NCI-H82 (cell line): ENCODE data around the gene ENTPD6.
"Not testable (repeated sequence)": the region's sequence is repeated elsewhere in the genome, so short reads cannot be mapped to it uniquely, and the experiment has no call there.

Source experiments
- DNase-seq: peaks from one replicate; lab custom pipeline; 2025; lab: John Stamatoyannopoulos, UW

ENTPD6 gene

DNA sequence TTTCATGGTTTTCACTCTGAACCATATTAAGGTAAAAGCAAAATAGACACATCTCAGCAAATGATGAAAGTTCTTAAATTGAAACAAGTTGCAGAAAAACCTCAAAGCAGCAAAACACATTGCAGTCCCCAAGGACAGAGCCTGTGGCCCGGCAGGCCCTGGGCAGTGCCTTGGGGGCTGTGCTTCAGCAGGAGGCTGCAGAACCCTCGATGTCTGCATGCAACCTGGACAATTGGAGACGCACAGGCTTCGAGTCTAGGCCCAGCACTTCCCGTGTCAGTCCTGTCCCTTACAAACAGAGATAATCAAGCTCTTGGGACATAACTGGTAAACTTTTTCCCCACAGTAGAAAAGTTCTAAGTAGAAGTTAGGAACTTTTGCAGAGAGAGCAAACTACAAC, 61.6 kb downstream of the ENTPD6 start:
- no peak for DNase-seq

DNA sequence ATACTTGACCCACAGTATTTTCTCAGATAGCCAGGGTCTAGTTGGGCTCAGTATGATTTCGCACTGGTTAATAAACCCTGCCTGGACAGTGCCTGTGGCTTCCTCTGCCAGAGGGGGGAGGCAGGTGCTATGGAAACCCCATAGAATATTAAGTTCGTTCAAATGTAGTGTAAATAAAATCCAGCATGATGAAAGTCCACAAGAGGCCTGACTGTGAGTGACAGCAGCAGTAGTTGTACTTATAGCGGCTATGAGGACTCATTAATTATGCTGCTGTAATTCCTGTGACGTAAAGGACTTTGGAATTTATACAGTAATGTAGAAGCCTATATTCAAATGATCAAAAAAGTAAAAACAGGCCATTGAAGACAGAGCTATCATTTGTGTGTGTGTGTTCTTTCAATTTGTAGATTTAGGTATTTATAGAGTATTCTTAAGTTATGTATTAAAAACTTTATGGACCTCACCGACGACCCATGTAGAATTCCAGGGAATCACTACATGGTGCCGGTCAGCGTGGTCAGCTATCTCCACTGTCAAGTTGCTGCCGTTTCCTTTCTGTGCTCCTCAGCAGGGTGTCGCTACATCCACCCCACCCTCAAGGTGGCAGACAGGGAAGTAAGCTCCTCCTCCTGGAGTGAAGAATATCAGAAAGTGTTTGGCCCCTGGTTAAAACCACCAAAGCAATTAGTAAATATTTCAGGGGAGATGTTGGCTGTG, 62.4 kb downstream of the ENTPD6 start:
- no peak for DNase-seq

DNA sequence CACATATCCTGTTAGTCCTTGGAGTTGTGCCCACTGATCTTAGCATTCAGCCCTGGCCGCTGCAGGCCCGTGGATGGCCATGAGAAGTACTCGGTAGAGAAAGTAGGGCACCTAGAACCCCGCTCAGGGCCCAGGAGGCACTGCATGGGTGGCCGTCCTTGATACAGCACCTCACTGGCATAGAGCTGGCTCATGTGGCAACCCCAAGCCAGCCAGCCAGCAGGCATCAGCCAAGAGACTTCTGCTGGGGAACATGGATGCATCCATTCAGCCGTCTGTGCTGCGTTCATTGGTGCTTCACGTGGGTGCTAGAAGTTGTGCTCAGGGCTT, 62.9 kb downstream of the ENTPD6 start:
- DNase-seq = no peak

DNA sequence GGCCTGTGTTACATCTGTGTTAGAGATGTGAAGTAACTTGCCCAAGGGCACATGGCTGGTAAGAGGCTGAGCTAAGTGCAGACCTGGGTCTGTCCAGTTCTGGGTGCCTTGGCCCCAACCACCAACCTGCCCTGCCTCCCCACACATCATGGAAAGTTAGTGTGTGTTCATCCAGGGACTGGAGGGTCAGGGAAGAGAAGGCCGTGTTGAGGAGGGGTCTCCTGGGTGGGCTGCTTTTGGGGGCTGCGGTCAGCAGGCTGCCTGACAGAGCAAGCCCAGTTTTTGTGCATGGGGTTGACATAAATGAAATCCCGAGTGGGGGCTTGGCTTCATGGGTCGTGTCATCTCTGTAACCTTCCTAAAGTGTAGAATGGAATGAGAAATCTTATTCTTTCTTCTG, 63.3 kb downstream of the ENTPD6 start:
- DNase-seq = no peak

DNA sequence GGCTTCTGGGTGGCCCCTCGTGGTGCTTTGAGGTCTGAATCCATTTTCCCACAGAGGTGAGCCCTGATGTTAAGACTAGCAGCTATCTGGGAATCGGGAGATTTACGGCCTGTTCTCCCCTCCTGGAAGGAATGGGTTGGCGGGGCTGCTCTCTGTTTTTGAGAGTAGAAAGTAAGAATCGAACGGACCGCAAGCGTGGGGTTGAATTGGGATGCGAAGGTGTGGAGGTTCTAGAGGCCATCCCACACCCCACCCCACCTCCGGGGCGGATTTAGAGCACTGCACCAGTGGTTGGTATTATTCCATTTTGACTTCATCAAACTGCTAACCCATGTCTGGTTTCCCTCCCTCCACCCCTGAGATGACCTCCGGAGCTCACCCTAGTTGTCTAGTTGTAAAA, 63.8 kb downstream of the ENTPD6 start:
- no peak for DNase-seq

DNA sequence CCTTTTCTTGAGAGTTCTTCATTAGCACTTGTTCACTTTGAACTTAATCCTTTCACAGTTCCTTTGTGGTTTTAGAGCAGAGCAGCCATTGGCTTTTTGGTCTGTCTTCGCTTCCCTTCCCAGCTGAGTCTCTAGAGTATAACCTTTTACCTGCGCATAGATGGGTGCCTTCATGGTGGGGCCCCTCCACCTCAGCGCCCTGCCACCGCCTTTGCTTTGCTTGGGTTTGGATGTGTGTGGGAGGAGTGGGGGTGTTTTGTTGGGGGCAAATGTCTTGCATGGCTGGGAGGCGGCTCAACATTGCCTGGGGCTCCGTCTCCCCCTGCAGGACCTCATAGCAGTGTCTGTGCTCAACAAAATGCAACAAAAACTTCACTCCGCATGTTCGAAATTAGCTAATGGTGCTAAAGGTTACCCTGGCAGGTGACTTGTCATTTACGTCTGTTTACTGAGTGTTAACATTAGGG, 64.3 kb downstream of the ENTPD6 start:
- DNase-seq = no peak

DNA sequence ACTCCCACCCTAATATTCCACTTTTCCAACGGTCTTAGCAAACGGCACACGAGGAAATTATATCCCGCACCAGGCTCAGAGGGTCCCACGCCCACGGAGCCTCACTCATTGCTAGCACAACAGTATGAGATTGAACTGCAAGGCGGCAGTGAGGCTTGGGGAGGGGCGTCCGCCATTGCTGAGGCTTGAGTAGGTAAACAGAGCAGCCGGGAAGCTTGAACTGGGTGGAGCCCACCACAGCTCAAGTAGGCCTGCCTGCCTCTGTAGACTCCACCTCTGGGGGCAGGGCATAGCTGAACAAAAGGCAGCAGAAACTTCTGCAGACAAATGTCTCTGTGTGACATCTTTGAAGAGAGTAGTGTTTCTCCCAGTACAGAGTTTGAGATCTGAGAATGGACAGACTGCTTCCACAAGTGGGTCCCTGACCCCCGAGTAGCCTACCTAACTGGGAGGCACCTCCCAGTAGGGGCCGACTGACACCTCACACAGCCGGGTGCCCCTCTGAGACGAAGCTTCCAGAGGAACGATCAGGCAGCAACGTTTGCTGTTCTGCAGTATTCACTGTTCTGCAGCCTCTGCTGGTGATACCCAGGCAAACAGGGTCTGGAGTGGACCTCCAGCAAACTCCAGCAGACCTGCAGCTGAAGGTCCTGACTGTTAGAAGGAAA, 65.4 kb downstream of the ENTPD6 start:
- DNase-seq = not testable (repeated sequence)

DNA sequence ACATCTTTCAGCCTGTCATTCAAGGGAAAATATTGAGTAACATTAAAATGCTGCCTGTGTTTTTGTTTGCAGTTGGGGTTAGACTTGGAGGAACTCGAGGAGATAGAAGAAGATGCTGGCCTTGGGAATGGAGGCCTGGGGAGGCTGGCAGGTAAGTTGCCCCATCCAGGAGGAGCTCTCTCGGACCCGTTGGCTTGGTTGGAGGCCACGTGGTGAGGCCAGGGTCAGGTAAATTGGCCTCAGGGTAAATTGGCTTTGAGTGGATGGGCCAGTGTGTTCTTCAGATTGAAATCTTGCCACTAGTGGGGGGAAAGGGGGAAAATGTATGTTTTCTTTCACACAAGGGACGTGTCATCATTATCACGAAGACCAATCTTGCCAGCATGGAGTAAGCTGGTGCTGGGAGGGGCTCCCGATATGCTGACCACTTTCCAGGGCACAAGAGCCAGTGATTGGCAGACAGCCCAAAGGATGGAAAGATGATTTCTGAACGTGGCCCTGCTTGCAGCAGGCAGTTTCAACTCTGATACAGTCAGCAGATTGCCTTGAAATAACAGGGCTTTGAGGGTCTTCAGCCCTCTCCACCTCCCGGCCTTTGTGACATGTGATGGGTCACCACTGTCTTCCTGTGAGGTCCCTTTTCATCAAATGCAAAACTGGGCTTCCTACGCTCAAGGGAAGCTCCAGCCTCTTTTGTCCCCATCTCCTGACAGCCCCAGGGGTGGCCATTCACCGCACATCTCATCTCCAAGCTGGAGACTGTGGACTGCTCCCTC, 73.7 kb downstream of the ENTPD6 start:
- DNase-seq = no peak

DNA sequence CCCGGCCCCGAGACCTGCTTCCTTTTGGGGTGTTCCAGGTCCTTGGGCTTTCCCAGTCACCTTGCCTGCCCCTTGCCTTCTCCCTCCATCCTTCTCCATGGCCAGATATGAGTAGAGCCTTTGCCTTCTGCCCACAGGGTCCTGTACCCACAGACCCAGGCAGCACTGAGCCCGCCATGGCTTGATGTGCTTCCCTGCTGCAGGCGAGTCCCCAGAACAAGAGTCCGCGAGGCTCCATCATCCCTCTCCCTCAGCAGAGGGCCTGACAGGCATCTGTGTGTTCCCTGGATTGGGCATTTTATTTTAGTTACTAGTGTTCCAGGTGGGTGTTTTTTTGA, 74.3 kb downstream of the ENTPD6 start:
- no peak for DNase-seq

DNA sequence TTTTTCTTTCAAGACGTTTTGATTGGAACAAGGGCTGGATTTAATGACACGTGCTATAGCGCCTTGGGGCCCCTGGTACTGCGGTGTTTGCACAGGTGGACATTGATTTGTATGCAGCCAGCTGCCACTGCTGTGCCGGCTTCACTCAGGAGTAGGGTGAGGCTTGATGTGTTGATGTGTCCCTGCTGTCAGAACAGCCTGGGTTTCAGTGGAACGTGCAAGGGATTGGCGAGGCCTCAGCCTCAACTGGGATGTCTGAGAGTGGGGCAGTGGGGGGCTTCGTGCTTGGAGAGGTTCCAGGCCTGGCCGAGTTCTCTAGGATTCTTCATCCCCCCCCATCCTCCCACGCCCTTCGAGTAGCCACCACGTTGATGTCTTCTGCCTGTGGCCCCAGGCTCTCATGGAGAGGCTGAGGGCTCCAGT, 75.3 kb downstream of the ENTPD6 start:
- DNase-seq = no peak

DNA sequence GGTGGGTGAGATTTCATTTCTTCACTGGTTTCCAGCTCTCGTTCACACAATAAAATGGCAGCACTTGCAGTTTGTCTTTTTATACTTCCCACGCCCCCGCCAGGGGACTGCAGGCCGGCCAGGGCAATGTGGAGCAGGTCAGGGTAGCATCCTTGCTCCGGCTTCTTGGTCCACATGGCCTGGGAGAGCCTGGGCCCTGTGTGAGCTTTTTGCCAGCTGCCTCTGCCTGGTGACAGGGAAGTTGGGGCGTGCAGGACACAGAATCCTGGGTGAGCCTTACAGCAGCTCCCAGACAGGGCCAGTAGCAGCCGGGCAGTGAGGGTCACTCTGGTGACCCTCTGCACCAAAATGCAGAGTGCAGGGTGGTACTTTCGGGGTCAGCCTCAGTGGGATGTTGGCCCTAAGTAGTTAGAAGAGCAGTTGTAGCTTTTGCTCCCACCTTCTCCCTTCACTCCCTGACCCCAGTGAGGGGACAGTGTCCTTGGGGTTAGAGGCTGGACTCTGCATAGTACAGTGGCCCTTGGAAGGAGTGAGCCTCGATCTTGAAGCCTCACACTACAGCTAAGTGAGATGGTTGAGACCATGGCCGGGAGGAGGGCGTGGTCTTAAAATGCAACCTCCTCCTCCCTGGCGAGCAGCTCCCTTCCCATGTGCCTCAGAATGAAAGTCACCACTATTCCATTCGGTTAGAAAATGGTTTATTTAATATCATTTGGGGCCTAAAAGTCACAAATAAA, 76.1 kb downstream of the ENTPD6 start:
- no peak for DNase-seq

DNA sequence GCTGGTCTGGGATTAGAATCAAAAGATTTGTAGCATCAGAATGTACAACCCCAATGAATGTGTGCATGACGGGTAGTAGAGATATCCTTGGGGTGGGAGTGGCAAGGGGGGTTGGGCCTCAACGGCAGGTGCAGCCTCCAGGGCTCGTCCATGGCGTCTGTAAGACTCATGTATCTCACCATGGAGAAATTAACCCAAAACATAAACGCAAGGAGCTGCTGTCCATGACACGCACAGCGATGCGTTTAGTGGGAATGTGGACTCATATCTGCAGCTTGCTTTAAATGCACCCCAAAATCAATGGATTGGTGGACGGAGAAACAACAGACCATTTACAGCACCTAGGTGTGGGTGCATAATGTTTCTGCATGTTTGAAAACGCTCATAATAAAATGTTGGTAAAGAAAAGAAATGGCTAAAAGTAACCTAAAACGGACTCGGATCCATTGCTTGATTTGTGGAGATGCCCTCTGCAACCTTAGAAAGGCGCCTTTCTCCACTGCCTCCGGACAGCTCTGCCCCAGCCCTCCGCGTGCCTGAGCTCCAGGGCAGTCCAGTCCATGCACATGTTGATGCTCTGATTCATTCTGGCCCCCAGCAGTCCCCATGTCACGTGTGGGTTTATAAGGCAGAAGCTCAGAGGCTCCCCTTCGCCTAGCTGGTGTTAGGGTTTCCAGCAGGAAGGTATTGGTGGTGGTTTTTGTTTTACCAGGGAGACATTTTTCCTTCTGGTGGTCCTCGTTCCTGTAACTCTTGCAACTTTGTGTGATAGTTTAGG, 76.9 kb downstream of the ENTPD6 start:
- DNase-seq = no peak

DNA sequence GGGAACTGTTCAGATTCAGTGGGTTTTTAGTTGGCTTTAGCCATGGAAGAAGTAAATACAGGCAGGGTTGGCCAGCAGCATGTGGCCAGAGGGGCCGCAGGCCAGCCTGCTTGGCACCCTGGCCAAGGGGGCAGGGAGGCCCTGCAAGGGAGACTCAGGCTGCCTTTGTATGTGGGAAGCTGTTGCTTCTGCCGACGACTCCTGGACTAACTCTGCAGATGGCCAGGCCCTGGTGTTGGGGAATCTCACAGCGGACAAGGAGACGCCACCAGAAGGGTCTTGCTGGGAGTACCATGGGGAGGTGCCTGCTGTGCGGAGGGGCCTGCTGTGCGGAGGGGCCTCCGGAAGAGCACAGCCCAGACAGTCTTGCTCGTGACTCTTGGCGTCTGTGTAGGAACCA, 77.5 kb downstream of the ENTPD6 start:
- DNase-seq = no peak

DNA sequence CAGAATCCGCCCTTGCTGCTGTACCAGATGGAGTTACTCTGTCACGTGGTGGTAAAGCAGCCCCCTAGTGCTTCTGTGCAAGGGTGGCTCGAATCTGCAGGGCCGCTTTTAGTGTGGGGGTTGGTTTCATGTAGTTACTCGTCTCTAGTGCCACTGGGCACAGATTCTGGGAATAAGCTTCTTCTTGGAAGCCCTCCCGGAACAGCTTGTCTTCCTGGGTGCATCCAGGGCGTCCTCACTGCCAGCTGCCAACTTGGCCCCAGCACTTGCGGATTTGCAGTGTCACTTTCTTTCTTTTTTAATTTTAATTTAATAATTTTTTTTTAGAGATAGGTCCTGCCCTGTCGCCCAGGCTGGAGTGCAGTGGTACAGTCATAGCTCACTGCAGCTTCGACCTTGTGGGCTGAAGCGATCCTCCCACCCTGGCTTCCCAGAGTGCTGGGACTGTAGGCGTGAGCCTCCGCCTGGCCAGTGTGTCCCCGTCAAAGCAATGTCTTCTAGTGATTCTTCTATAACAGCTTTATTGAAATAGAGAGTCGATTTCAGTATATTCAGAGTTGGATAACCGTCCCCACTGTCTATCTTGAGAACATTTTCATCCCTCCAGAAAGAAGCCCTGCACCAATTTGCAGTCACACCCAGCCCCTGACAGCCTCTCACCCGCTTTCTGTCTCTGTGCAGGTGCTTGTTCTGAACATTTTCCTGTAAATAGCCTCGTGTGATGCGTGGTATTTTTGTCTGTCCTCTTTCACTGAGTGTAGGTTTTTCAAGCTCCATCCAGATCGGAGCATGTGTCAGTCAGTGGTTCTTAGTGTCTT, 78.2 kb downstream of the ENTPD6 start:
- no peak for DNase-seq

DNA sequence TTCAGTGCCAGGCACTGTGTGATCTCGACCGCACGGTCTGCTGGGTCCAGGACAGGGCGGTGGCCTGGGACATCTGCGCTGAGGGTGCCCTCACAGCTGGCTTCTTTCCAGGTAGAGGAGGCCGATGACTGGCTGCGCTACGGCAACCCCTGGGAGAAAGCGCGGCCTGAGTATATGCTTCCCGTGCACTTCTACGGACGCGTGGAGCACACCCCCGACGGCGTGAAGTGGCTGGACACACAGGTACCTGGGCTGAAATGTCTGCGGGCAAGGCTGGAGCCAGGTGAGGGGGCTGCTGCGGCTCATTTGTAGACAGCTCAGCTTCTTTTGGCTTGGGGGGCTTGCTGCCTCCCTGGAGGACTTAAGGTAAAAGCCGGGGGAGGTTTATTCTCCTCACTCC, 79.0 kb downstream of the ENTPD6 start:
- no peak for DNase-seq

DNA sequence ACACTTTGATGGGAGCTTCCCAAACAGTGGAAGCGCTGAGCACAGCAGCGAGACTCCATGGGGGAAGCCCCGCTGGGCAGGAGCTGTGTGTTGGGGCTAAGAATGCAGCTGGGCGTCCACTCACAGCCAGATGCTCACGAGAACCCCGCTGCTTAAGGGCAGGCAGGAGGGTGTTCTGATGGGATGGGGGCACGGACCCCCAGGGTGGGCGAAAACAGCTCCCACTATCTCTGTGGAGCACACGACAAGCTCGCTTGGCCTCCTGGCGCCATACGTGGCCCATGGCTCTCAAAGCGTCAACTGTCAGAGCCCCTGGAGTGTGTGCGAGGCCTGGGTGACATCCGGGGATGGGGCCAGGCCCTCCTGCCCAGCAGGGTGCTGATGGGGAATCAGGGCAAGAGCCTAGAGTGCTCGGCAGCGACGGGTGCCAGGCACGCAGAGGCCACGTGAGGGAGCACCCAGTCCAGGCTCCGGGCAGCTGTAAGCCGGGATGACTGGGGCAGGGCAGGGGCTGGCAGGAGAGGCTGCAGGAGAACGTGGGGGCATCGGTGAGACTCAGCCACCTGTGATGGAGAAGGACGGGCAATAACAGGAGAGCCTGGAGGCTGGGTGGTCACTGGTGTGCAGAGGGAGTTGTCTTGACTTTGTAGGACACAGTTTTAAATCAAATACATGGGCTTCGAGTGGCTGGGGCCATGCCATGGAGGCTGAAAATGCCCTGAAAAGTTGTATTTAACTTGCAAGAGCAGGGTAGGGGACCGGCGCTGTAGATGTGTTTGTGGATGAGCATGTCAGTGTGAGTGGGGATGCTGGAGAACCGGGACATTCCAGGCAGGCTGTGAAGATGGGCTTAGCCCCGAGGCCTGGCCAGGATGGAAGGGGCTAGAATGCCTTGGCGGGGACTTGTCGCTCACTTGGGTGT, 79.6 kb downstream of the ENTPD6 start:
- DNase-seq = no peak

DNA sequence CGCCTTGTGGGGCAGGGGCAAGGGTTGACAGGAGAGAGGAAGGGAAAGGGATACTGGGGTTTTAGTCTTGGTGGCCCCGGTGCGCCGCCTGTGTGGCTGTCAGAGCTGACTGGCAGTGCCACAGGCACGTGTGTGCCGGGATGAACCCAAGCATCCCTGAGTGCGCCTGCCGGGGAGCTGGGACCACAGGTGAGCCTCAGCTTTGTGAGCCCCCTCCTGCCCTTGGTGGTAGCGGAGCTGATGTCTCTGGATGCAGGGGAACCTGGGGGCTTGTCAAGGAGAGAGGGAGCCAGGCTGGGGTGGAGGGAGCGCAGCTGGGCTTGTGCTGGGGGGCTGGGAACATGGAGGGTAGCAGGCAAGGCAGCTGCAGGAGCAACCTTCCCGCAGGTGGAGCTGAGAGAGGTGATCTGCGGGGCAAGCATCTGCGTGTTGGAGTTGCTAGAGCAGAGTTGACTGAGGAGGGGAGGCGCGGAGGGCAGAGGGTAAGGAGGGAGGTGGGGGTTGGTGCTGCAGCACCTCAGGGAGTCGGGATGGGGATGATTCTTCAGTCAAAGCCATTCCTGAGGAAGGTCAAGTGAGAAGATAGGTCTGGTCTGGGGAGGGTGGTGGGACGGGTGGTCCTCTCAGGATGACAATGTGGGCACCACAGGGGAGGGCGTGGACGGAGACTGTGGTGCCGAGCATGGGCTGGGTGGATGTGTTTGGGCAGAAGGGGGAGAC, 80.5 kb downstream of the ENTPD6 start:
- DNase-seq = no peak
